Measurements from ENCODE around the gene OR56B4. TPM values are rescaled to one million over a fixed set of nuclear protein-coding genes. Genes with fewer than 3 reads are reported as not detected.

OR56B4 gene
- not detected in 5 replicates for total RNA-seq (2022; extraction: Qiagen RNA extraction)

GRCh38 chr11:6107384-6107783 is at the start of gene OR56B4:
OR56B4 (plus strand) TSS chr11:6107684; CDS start chr11:6107779, 95 bp downstream.

Other genes with a start within 250 kb of the OR56B4 start
- not detected in 5 replicates for gene OR52E8, start 250.0 kb upstream of the OR56B4 start, total RNA-seq (2022; extraction: Qiagen RNA extraction)
- not detected in 5 replicates for gene OR52E4, start 227.1 kb upstream of the OR56B4 start, total RNA-seq (2022; extraction: Qiagen RNA extraction)
- not detected in 5 replicates for gene OR52E5, start 214.5 kb upstream of the OR56B4 start, total RNA-seq (2022; extraction: Qiagen RNA extraction)
- gene OR56A3, start 165.4 kb upstream of the OR56B4 start, total RNA-seq (2022; extraction: Qiagen RNA extraction): not detected in 5 replicates
- gene OR56A5, start 139.2 kb upstream of the OR56B4 start, total RNA-seq (2022; extraction: Qiagen RNA extraction): not detected in 5 replicates
- not detected in 5 replicates for gene OR52L1, start 120.7 kb upstream of the OR56B4 start, total RNA-seq (2022; extraction: Qiagen RNA extraction)
- gene OR56A4, start 100.7 kb upstream of the OR56B4 start, total RNA-seq (2022; extraction: Qiagen RNA extraction): not detected in 5 replicates
- gene OR56A1, start 76.9 kb upstream of the OR56B4 start, total RNA-seq (2022; extraction: Qiagen RNA extraction): not detected in 5 replicates
- gene OR52B2, start 62.6 kb downstream of the OR56B4 start, total RNA-seq (2022; extraction: Qiagen RNA extraction): not detected in 5 replicates
- gene OR52W1, start 91.5 kb downstream of the OR56B4 start, total RNA-seq (2022; extraction: Qiagen RNA extraction): not detected in 5 replicates
- not detected in 5 replicates for gene C11orf42, start 97.9 kb downstream of the OR56B4 start, total RNA-seq (2022; extraction: Qiagen RNA extraction)
- 11.6 to 19.5 TPM (median 16.9 TPM) in 5 replicates for gene FHIP1B, start 127.0 kb downstream of the OR56B4 start, total RNA-seq (2022; extraction: Qiagen RNA extraction)
- gene CNGA4, start 131.4 kb downstream of the OR56B4 start, total RNA-seq (2022; extraction: Qiagen RNA extraction): 0.03 to 0.08 TPM (median 0.06 TPM) in 3 of 5 replicates, not detected in the others
- gene CCKBR, start 152.2 kb downstream of the OR56B4 start, total RNA-seq (2022; extraction: Qiagen RNA extraction): not detected in 5 replicates
- 25.5 to 34.4 TPM (median 26.7 TPM) in 5 replicates for gene CAVIN3, start 212.8 kb downstream of the OR56B4 start, total RNA-seq (2022; extraction: Qiagen RNA extraction)